Astrocyte (in vitro differentiated cells and primary cell): Measurements from ENCODE around the gene ATP5F1B. TPM values are rescaled to one million over a fixed set of nuclear protein-coding genes. Genes with fewer than 3 reads are reported as not detected.

Experiments used
- DNase-seq: peaks from one replicate; pipeline ENCODE4 v3.0.0-alpha.2; 2010; ENCODE audit warnings: low read depth
- FAIRE-seq: peaks from 2 replicates; lab custom pipeline; 2011; peaks lifted over from hg19 to GRCh38; lab: Jason Lieb, UNC
- H2AFZ ChIP-seq: 2 replicates; pipeline ENCODE4 v1.6.0; 2012; ENCODE audit warnings: low read depth, low read length, inconsistent platforms
- H3K27ac ChIP-seq: 2 replicates; pipeline ENCODE4 v1.5.1; 2011; ENCODE audit warnings: low read depth, low read length, inconsistent platforms
- H3K27me3 ChIP-seq: 2 replicates; pipeline ENCODE4 v1.6.0; 2011; ENCODE audit warnings: low read length, inconsistent platforms; ENCODE audit not compliant: insufficient read depth
- H3K36me3 ChIP-seq: 2 replicates; pipeline ENCODE4 v1.5.1; 2011; ENCODE audit warnings: low read length, inconsistent platforms; ENCODE audit not compliant: insufficient read depth
- H3K4me1 ChIP-seq: 2 replicates; pipeline ENCODE4 v1.5.1; 2011; ENCODE audit warnings: low read length, inconsistent platforms; ENCODE audit not compliant: insufficient read depth
- H3K4me2 ChIP-seq: 2 replicates; pipeline ENCODE4 v1.6.0; 2012; ENCODE audit warnings: low read length, inconsistent platforms
- H3K4me3 ChIP-seq: 2 replicates; pipeline ENCODE4 v1.5.1; 2011; ENCODE audit warnings: low read depth, mild to moderate bottlenecking, low read length, inconsistent platforms; ENCODE audit not compliant: insufficient read depth
- H3K79me2 ChIP-seq: 2 replicates; pipeline ENCODE4 v1.6.0; 2012; ENCODE audit warnings: mild to moderate bottlenecking, low read length, inconsistent platforms; ENCODE audit not compliant: insufficient read depth
- H3K9ac ChIP-seq: 2 replicates; pipeline ENCODE4 v1.6.0; 2012; ENCODE audit warnings: mild to moderate bottlenecking, low read length, inconsistent platforms
- H3K9me3 ChIP-seq: 2 replicates; pipeline ENCODE4 v1.5.1; 2012; ENCODE audit warnings: low read depth, mild to moderate bottlenecking, low read length, inconsistent platforms; ENCODE audit not compliant: insufficient read depth
- H4K20me1 ChIP-seq: 2 replicates; pipeline ENCODE4 v1.6.0; 2012; ENCODE audit warnings: low read length, inconsistent platforms; ENCODE audit not compliant: insufficient read depth
- H3K27ac Mint-ChIP-seq: one replicate; pipeline ENCODE4 v1.8.0; 2021; ENCODE audit warnings: mild to moderate bottlenecking, mixed read lengths; ENCODE audit not compliant: unreplicated experiment
- H3K27me3 Mint-ChIP-seq: one replicate; pipeline ENCODE4 v1.8.0; 2021; ENCODE audit warnings: low read depth, mixed read lengths; ENCODE audit not compliant: unreplicated experiment
- H3K36me3 Mint-ChIP-seq: one replicate; pipeline ENCODE4 v1.8.0; 2021; ENCODE audit warnings: low read depth, mixed read lengths; ENCODE audit not compliant: unreplicated experiment
- H3K4me1 Mint-ChIP-seq: one replicate; pipeline ENCODE4 v1.8.0; 2021; ENCODE audit warnings: low read depth, mixed read lengths; ENCODE audit not compliant: unreplicated experiment
- H3K4me3 Mint-ChIP-seq: one replicate; pipeline ENCODE4 v1.8.0; 2021; ENCODE audit warnings: mild to moderate bottlenecking, moderate library complexity, mixed read lengths; ENCODE audit not compliant: unreplicated experiment
- H3K9me3 Mint-ChIP-seq: one replicate; pipeline ENCODE4 v1.8.0; 2021; ENCODE audit warnings: mild to moderate bottlenecking, mixed read lengths; ENCODE audit not compliant: unreplicated experiment
- EZH2 ChIP-seq: IDR thresholded peaks from 2 replicates; pipeline ENCODE4 v1.6.1; 2012; ENCODE audit warnings: mild to moderate bottlenecking, low read length, inconsistent platforms; ENCODE audit not compliant: insufficient read depth
- total RNA-seq: library from RNA; stranded (reverse); gene quantifications from 2 replicates; pipeline ENCODE4 v1.2.1, GENCODE V29; 2021
- TF ChIP-seq, protein P1 (sequence below): IDR thresholded peaks from 2 replicates; pipeline ENCODE4 v1.5.1; 2011; ENCODE audit warnings: low read depth, mild to moderate bottlenecking, inconsistent platforms, low read length, moderate library complexity; ENCODE audit not compliant: insufficient read depth

Gene ATP5F1B
- total RNA-seq, 1 donor from 2014 or later = 714 TPM

GRCh38 chr12:56632701-56633467, 12.9 kb downstream of the ATP5F1B start:
- Mint-ChIP-seq H3K4me1 (peaks cover 36% of the 10 kb centered on the region), H3K27me3 (no peaks in the 10 kb centered on the region), H3K9me3 (no peaks in the 10 kb centered on the region), H3K4me3 (peak overlapping the region; percentile 95), H3K27ac (no peak overlapping the region), H3K36me3 (peaks cover 3% of the 10 kb centered on the region)
- peak overlapping the region; percentile 89 for H3K4me2 ChIP-seq
- no peaks in the 10 kb centered on the region for H3K9me3 ChIP-seq
- no peak overlapping the region for H2AFZ ChIP-seq
- DNase-seq (no peak), FAIRE-seq (no peak)
- H3K4me1 ChIP-seq = peaks cover 43% of the 10 kb centered on the region
- TF ChIP-seq, protein P1, sequence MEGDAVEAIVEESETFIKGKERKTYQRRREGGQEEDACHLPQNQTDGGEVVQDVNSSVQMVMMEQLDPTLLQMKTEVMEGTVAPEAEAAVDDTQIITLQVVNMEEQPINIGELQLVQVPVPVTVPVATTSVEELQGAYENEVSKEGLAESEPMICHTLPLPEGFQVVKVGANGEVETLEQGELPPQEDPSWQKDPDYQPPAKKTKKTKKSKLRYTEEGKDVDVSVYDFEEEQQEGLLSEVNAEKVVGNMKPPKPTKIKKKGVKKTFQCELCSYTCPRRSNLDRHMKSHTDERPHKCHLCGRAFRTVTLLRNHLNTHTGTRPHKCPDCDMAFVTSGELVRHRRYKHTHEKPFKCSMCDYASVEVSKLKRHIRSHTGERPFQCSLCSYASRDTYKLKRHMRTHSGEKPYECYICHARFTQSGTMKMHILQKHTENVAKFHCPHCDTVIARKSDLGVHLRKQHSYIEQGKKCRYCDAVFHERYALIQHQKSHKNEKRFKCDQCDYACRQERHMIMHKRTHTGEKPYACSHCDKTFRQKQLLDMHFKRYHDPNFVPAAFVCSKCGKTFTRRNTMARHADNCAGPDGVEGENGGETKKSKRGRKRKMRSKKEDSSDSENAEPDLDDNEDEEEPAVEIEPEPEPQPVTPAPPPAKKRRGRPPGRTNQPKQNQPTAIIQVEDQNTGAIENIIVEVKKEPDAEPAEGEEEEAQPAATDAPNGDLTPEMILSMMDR = no peak
- no peak for TF ChIP-seq EZH2
- peaks cover 79% of the 10 kb centered on the region for H3K79me2 ChIP-seq
- H4K20me1 ChIP-seq = peaks cover 60% of the 10 kb centered on the region
- H3K9ac ChIP-seq = no peak overlapping the region
- H3K27ac ChIP-seq = no peak overlapping the region
- no peak overlapping the region for H3K4me3 ChIP-seq
- H3K36me3 ChIP-seq = peaks cover 10% of the 10 kb centered on the region
- H3K27me3 ChIP-seq = no peaks in the 10 kb centered on the region

DNA sequence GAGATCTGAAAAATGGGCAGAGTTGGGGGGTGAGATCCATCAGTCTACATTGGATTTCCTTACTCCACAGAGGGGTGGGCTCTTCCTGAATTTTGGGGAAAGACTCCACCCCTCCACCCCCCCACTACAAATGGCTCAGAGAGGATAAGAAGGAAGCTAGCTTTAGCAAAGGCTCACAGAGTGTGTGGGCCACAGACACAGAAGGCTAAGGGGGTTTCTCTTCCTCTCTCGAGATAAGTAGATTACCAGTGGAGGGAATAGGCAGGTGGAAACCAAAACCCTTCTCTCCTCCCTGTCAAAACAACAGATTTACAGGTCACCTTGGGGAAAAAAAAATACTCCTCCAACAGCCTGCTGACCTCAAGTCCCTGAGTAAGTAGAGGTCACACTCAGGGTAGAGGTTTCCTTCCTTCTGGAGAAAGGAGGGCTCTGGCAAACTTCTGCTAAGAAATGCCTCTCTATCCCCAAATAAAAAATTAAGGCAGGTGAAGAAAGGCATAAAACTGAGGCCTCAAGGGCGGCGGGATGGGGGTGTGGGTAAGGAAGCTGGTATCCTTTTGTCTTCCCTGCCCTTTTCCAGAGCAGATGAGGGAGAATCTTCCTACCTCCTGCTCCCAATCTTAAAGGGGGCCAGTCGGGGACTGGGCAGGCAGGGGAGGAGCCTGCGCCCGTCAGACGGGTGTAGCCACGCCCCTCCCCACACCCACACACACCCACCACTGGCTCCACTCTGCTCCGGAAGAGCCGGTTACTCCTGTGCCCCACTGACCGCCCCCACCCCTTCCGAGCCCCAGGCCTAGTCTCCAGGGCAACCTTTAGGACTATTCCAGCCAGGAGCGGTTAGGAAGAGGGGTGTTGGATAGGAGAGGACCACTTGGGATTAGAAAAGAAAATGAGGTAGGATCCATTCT, 13.7 kb downstream of the ATP5F1B start:
- Histone ChIP-seq H4K20me1 (peaks cover 65% of the 10 kb centered on the region), H3K27ac (no peak overlapping the region), H3K9me3 (no peaks in the 10 kb centered on the region), H3K4me1 (peaks cover 43% of the 10 kb centered on the region), H3K27me3 (no peaks in the 10 kb centered on the region), H3K4me2 (peak overlapping the region; percentile 89), H2AFZ (no peak overlapping the region), H3K4me3 (no peak overlapping the region), H3K9ac (no peak overlapping the region), H3K79me2 (peaks cover 87% of the 10 kb centered on the region), H3K36me3 (peaks cover 1% of the 10 kb centered on the region)
- Mint-ChIP-seq H3K4me3 (peak overlapping the region; percentile 98), H3K4me1 (peaks cover 31% of the 10 kb centered on the region), H3K27me3 (no peaks in the 10 kb centered on the region), H3K36me3 (peaks cover 3% of the 10 kb centered on the region), H3K27ac (peak overlapping the region; percentile 26), H3K9me3 (no peaks in the 10 kb centered on the region)
- FAIRE-seq = no peak
- TF ChIP-seq EZH2 = no peak
- TF ChIP-seq, protein P1 = no peak
- no peak for DNase-seq
